ENCODE measurements around the gene SPHK2. TPM values are rescaled to one million over a fixed set of nuclear protein-coding genes. Genes with fewer than 3 reads are reported as not detected.

Gene SPHK2
- total RNA-seq, 4 donors from 2014 or later: 41.8 to 185 (median 68.7) TPM

- Histone ChIP-seq H3K27ac (no peak overlapping the region), H3K4me3 (no peak overlapping the region), H3K27me3 (no peaks in the 10 kb centered on the region), H3K4me1 (no peaks in the 10 kb centered on the region), H3K9me3 (no peaks in the 10 kb centered on the region), H3K36me3 (no peaks in the 10 kb centered on the region)
- WGBS, 2 donors (ENCODE audit: low coverage in 1 of 2): 93 to 100% methylated on average over 3 to 9 of the region's 9 CpGs
- intact Hi-C loops (cut with DNase I; ENCODE audit: low total_unique reads) (no loop called here), in situ Hi-C loops (cut with MboI; ENCODE audit: low pct_ligation_motif_present in 1 of 4, low pct_unique_long_range_greater_than_20kb in 1 of 4, low sequenced_read_pairs in 3 of 4) (loop anchor here in 2 of 4 donors (25.0 kb wide), 2 partner anchors 283 to 333 kb away; partner anchors contain the start of genes CARD8 (in 1 of the 2) and ZNF114 (in 1 of the 2))
- TF ChIP-seq EP300 (IDR thresholded peaks at IDR 0.05; ENCODE audit: low read depth): no peak
- no peak for TF ChIP-seq POLR2AphosphoS5 (IDR thresholded peaks at IDR 0.05)
- TF ChIP-seq CTCF (IDR thresholded peaks at IDR 0.05): no peak
- TF ChIP-seq POLR2A (IDR thresholded peaks at IDR 0.05): no peak
- no peak for DNase-seq
These were observed 24.1 kb upstream of the SPHK2 start for GRCh38 chr19:48595171-48595570.

GRCh38 chr19:48595833-48596232, 23.5 kb upstream of the SPHK2 start:
- intact Hi-C loops (cut with DNase I; ENCODE audit: low total_unique reads) (no loop called here), in situ Hi-C loops (cut with MboI; ENCODE audit: low pct_ligation_motif_present in 1 of 4, low pct_unique_long_range_greater_than_20kb in 1 of 4, low sequenced_read_pairs in 3 of 4) (loop anchor here in 2 of 4 donors (25.0 kb wide), 2 partner anchors 284 to 334 kb away; partner anchors contain the start of genes CARD8 (in 1 of the 2) and ZNF114 (in 1 of the 2))
- Histone ChIP-seq H3K36me3 (no peaks in the 10 kb centered on the region), H3K27ac (no peak overlapping the region), H3K9me3 (no peaks in the 10 kb centered on the region), H3K4me1 (no peaks in the 10 kb centered on the region), H3K4me3 (no peak overlapping the region), H3K27me3 (no peaks in the 10 kb centered on the region)
- TF ChIP-seq POLR2AphosphoS5 (IDR thresholded peaks at IDR 0.05): no peak
- TF ChIP-seq EP300 (IDR thresholded peaks at IDR 0.05; ENCODE audit: low read depth): no peak
- TF ChIP-seq CTCF (IDR thresholded peaks at IDR 0.05): no peak
- no peak for TF ChIP-seq POLR2A (IDR thresholded peaks at IDR 0.05)
- 84% methylated on average over 6 of the region's 6 CpGs; no CpG with 5 or more reads in 1 of the 2 donors for WGBS, 2 donors (ENCODE audit: low coverage in 1 of 2)
- DNase-seq: no peak

GRCh38 chr19:48596237-48596636, 23.1 kb upstream of the SPHK2 start:
- Histone ChIP-seq H3K4me1 (no peaks in the 10 kb centered on the region), H3K27me3 (no peaks in the 10 kb centered on the region), H3K9me3 (no peaks in the 10 kb centered on the region), H3K27ac (no peak overlapping the region), H3K36me3 (no peaks in the 10 kb centered on the region), H3K4me3 (no peak overlapping the region)
- WGBS, 2 donors (ENCODE audit: low coverage in 1 of 2): 72% methylated on average over 4 of the region's 4 CpGs; no CpG with 5 or more reads in 1 of the 2 donors
- TF ChIP-seq POLR2A (IDR thresholded peaks at IDR 0.05) (no peak), CTCF (IDR thresholded peaks at IDR 0.05) (no peak), EP300 (IDR thresholded peaks at IDR 0.05; ENCODE audit: low read depth) (no peak), POLR2AphosphoS5 (IDR thresholded peaks at IDR 0.05) (no peak)
- no peak for DNase-seq
- in situ Hi-C loops (cut with MboI; ENCODE audit: low pct_ligation_motif_present in 1 of 4, low pct_unique_long_range_greater_than_20kb in 1 of 4, low sequenced_read_pairs in 3 of 4): loop anchor here in 2 of 4 donors (25.0 kb wide), 2 partner anchors 284 to 334 kb away; partner anchors contain the start of genes CARD8 (in 1 of the 2) and ZNF114 (in 1 of the 2)
- intact Hi-C loops (cut with DNase I; ENCODE audit: low total_unique reads): no loop called here

GRCh38 chr19:48596679-48597465, 22.4 kb upstream of the SPHK2 start:
- Histone ChIP-seq H3K4me1 (peaks cover 0 to 3% (median 0%) of the 10 kb centered on the region in 4 donors), H3K36me3 (no peaks in the 10 kb centered on the region), H3K27ac (no peak overlapping the region), H3K9me3 (no peaks in the 10 kb centered on the region), H3K27me3 (no peaks in the 10 kb centered on the region), H3K4me3 (no peak overlapping the region)
- 78% methylated on average over 39 of the region's 39 CpGs; no CpG with 5 or more reads in 1 of the 2 donors for WGBS, 2 donors (ENCODE audit: low coverage in 1 of 2)
- intact Hi-C loops (cut with DNase I; ENCODE audit: low total_unique reads) (no loop called here), in situ Hi-C loops (cut with MboI; ENCODE audit: low pct_ligation_motif_present in 1 of 4, low pct_unique_long_range_greater_than_20kb in 1 of 4, low sequenced_read_pairs in 3 of 4) (loop anchor here in 2 of 4 donors (25.0 kb wide), 2 partner anchors 285 to 335 kb away; partner anchors contain the start of genes CARD8 (in 1 of the 2) and ZNF114 (in 1 of the 2))
- TF ChIP-seq POLR2AphosphoS5 (IDR thresholded peaks at IDR 0.05): no peak
- no peak for TF ChIP-seq EP300 (IDR thresholded peaks at IDR 0.05; ENCODE audit: low read depth)
- no peak for DNase-seq

Measured in transverse colon (tissue), 4 donors.